MCF 10A (cell line): ENCODE results near the gene LMCD1. TPM values are rescaled to one million over a fixed set of nuclear protein-coding genes. Genes with fewer than 3 reads are reported as not detected.

Experiments
- BruUV-seq: library from RNA; stranded (reverse); fragments of 400-500 nt; replicated peaks from 2 replicates; lab custom pipeline; 2021; lab: Mats Ljungman, UMichigan
- CTCF ChIA-PET: fragments of 300-600 bp; sonication (Branson Sonifier 250); formaldehyde crosslinking; extraction: SDS; loops from one replicate; lab custom pipeline; 2021; ENCODE audit warnings: antibody characterized with exemption, inconsistent platforms; lab: Yijun Ruan, JAX
- POLR2A ChIA-PET: fragments of 300-600, 350-650 bp; sonication (Branson Sonifier 250); formaldehyde crosslinking; extraction: SDS; loops from one replicate; lab custom pipeline; 2020; ENCODE audit warnings: antibody characterized with exemption, inconsistent platforms; lab: Yijun Ruan, JAX
- DNase-seq: peaks from one replicate; pipeline ENCODE4 v3.0.0-alpha.2; 2018; ENCODE audit not compliant: unreplicated experiment
- H3K27ac Mint-ChIP-seq: one replicate; pipeline ENCODE4 v1.8.0; 2022; ENCODE audit warnings: mild to moderate bottlenecking, low read depth, mixed read lengths; ENCODE audit not compliant: unreplicated experiment
- H3K27me3 Mint-ChIP-seq: one replicate; pipeline ENCODE4 v1.8.0; 2022; ENCODE audit warnings: mixed read lengths; ENCODE audit not compliant: insufficient read depth, unreplicated experiment
- H3K36me3 Mint-ChIP-seq: one replicate; pipeline ENCODE4 v1.8.0; 2022; ENCODE audit warnings: mild to moderate bottlenecking, moderate library complexity, mixed read lengths; ENCODE audit not compliant: insufficient read depth, unreplicated experiment
- H3K4me1 Mint-ChIP-seq: one replicate; pipeline ENCODE4 v1.8.0; 2022; ENCODE audit warnings: mixed read lengths; ENCODE audit not compliant: insufficient read depth, unreplicated experiment
- H3K4me3 Mint-ChIP-seq: one replicate; pipeline ENCODE4 v1.8.0; 2022; ENCODE audit warnings: mild to moderate bottlenecking, moderate library complexity, mixed read lengths; ENCODE audit not compliant: unreplicated experiment
- H3K9me3 Mint-ChIP-seq: one replicate; pipeline ENCODE4 v1.8.0; 2022; ENCODE audit warnings: mixed read lengths; ENCODE audit not compliant: unreplicated experiment
- intact Hi-C: fragments of 100-400 bp; cut with micrococcal nuclease; formaldehyde crosslinking; loops from 2 replicates; pipeline ENCODE4 v1.14.1; 2022
- total RNA-seq: library from RNA; stranded (reverse); gene quantifications from 2 replicates; pipeline ENCODE4 v1.2.3, GENCODE V29; 2022
- TF ChIP-seq, protein P1 (sequence below): fragments of 200-600 bp; IDR thresholded peaks from one replicate; pipeline ENCODE4 v1.8.0; 2022; ENCODE audit warnings: antibody characterized with exemption, mild to moderate bottlenecking; ENCODE audit not compliant: unreplicated experiment

Gene LMCD1
- total RNA-seq, 1 experiment from 2014 or later = 0.63 TPM

GRCh38 chr3:8491271-8492144, 10.1 kb upstream of the LMCD1 start:
- ChIA-PET POLR2A (no interaction called here), CTCF (interaction anchor here (0.6 to 1.2 kb wide), 5 partner anchors 10 to 131 kb away, joined by 3 read pairs; no protein-coding TSS in a partner anchor)
- Mint-ChIP-seq H3K27ac (no peak overlapping the region), H3K36me3 (no peaks in the 10 kb centered on the region), H3K4me1 (peaks cover 33% of the 10 kb centered on the region), H3K27me3 (no peaks in the 10 kb centered on the region), H3K4me3 (no peak overlapping the region), H3K9me3 (no peaks in the 10 kb centered on the region)
- BruUV-seq = no TSS peak
- DNase-seq = no peak
- intact Hi-C loops = no loop called here
- TF ChIP-seq, protein P1, sequence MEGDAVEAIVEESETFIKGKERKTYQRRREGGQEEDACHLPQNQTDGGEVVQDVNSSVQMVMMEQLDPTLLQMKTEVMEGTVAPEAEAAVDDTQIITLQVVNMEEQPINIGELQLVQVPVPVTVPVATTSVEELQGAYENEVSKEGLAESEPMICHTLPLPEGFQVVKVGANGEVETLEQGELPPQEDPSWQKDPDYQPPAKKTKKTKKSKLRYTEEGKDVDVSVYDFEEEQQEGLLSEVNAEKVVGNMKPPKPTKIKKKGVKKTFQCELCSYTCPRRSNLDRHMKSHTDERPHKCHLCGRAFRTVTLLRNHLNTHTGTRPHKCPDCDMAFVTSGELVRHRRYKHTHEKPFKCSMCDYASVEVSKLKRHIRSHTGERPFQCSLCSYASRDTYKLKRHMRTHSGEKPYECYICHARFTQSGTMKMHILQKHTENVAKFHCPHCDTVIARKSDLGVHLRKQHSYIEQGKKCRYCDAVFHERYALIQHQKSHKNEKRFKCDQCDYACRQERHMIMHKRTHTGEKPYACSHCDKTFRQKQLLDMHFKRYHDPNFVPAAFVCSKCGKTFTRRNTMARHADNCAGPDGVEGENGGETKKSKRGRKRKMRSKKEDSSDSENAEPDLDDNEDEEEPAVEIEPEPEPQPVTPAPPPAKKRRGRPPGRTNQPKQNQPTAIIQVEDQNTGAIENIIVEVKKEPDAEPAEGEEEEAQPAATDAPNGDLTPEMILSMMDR = no peak

DNA sequence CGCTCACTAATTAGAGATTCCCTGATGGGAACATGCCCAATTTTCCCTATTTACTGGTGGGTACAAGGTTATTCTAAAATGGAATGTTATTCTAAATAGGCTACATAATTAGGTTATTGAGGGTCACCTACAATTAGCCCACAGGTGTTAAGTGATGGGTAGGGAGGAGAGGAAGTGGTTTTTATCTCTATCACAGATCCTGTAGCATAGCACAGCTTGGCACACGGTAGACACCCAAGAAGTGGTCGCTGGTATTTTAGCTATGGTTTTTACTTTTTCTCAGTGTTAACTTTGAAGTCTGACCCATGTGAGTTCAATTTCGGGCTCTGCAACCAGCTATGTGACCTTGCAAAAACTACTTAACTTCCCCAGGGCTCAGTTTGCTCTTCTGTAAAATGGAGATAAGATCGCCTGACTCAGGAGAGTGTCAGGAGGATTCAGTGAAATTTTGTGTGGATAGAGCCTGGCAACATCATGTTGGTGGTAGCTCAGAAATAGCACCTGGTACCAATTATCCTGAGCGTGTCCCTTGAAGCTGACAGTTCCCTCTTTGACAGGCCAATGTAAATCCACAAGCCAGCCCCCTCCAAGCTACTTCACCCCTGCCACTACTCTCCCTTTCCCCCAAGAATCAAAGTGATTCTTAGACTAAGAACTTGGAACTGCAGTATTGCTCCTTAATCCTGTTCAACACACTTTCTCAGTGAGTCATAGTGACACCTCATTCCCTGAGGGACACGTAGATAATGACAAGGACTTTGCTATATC, 8.7 kb upstream of the LMCD1 start:
- Mint-ChIP-seq H3K27ac (no peak overlapping the region), H3K27me3 (no peaks in the 10 kb centered on the region), H3K4me3 (no peak overlapping the region), H3K9me3 (no peaks in the 10 kb centered on the region), H3K4me1 (peaks cover 39% of the 10 kb centered on the region), H3K36me3 (no peaks in the 10 kb centered on the region)
- intact Hi-C loops = no loop called here
- ChIA-PET CTCF (interaction anchor here (0.7 kb wide), 1 partner anchor 24 kb away, joined by 3 read pairs; no protein-coding TSS in a partner anchor), POLR2A (interaction anchor here (1.0 kb wide), 1 partner anchor 13 kb away, joined by 4 read pairs; no protein-coding TSS in a partner anchor)
- no TSS peak for BruUV-seq
- DNase-seq = no peak
- TF ChIP-seq, protein P1 = no peak

DNA sequence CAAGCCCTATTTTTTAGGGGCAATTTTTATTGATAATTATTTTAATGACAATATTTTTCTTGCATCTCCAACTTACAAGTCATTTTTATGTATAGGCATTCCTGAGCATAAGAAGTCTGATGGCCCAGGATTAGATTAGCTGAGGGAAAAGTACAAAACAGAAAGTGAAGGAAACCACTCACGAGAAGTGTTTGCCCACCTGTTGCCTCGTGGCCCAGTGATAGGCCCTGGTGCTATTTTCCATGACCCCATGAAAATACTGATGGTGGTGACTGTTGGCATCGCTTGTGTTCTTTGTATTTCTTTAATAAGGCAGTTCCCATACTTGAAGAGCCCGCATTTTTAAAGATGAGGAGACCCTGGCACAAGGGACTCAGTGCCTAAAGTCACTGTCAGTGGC, 7.9 kb upstream of the LMCD1 start:
- no peak for DNase-seq
- no peaks in the 10 kb centered on the region for H3K9me3 Mint-ChIP-seq
- BruUV-seq = no TSS peak
- H3K27me3 Mint-ChIP-seq = no peaks in the 10 kb centered on the region
- no peak overlapping the region for H3K4me3 Mint-ChIP-seq
- CTCF ChIA-PET = no interaction called here
- TF ChIP-seq, protein P1 = no peak
- intact Hi-C loops = no loop called here
- H3K27ac Mint-ChIP-seq = no peak overlapping the region
- H3K36me3 Mint-ChIP-seq = no peaks in the 10 kb centered on the region
- peaks cover 41% of the 10 kb centered on the region for H3K4me1 Mint-ChIP-seq
- POLR2A ChIA-PET = no interaction called here

DNA sequence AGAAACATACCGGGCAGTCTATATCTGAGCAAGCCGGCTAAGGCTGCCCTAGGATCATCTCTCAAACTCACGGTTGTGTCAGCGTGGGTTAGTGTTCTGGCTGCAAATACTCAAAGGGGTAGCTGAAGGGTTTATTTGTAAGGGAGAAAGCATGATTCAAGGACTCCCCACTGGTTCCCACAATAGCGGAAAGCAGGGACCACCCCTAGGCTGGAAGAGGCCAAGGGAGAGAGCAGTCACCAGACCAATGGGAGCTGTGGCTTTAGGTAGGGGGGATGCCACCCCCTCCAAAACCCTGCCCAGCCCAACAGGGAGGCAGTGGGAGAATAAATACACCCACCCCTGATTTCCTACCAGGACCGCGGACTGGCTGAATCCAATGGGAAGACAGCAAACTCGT, 7.3 kb upstream of the LMCD1 start:
- Mint-ChIP-seq H3K9me3 (no peaks in the 10 kb centered on the region), H3K36me3 (no peaks in the 10 kb centered on the region), H3K27me3 (no peaks in the 10 kb centered on the region), H3K27ac (no peak overlapping the region), H3K4me3 (no peak overlapping the region), H3K4me1 (peaks cover 41% of the 10 kb centered on the region)
- ChIA-PET CTCF (no interaction called here), POLR2A (no interaction called here)
- BruUV-seq = no TSS peak
- TF ChIP-seq, protein P1 = no peak
- DNase-seq = no peak
- intact Hi-C loops = no loop called here
